HUES48 (cell line): ENCODE measurements around the gene SLIT3.

Source experiments
- H3K27ac ChIP-seq: one replicate; pipeline ENCODE4 v1.7.0; 2013; ENCODE audit warnings: low read depth, low read length, inconsistent platforms
- H3K27me3 ChIP-seq: 2 replicates; pipeline ENCODE4 v1.6.1; 2013; ENCODE audit warnings: mild to moderate bottlenecking, low read length; ENCODE audit not compliant: control insufficient read depth, insufficient read depth
- H3K36me3 ChIP-seq: 2 replicates; pipeline ENCODE4 v1.6.1; 2013; ENCODE audit warnings: low read length; ENCODE audit not compliant: control insufficient read depth, insufficient read depth
- H3K4me1 ChIP-seq: 2 replicates; pipeline ENCODE4 v1.6.1; 2013; ENCODE audit warnings: mild to moderate bottlenecking, low read length; ENCODE audit not compliant: control insufficient read depth, insufficient read depth
- H3K4me3 ChIP-seq: 2 replicates; pipeline ENCODE4 v1.5.1; 2013; ENCODE audit warnings: mild to moderate bottlenecking, low read depth, low read length
- H3K9ac ChIP-seq: 2 replicates; pipeline ENCODE4 v1.6.1; 2013; ENCODE audit warnings: mild to moderate bottlenecking, low read depth, low read length, moderate library complexity
- H3K9me3 ChIP-seq: 2 replicates; pipeline ENCODE4 v1.6.1; 2013; ENCODE audit warnings: low read length; ENCODE audit not compliant: control insufficient read depth, insufficient read depth

The SLIT3 gene

GRCh38 chr5:168976311-168976970, 324.5 kb downstream of the SLIT3 start:
- no peaks in the 10 kb centered on the region for H3K36me3 ChIP-seq
- H3K4me3 ChIP-seq, result no peak overlapping the region
- H3K27ac ChIP-seq, result no peak overlapping the region
- H3K4me1 ChIP-seq, result peaks cover 11% of the 10 kb centered on the region; the same call in 1 of the 2 replicates
- no peaks in the 10 kb centered on the region for H3K27me3 ChIP-seq
- H3K9me3 ChIP-seq, result no peaks in the 10 kb centered on the region
- no peak overlapping the region for H3K9ac ChIP-seq

GRCh38 chr5:168975331-168975730, 325.6 kb downstream of the SLIT3 start:
- Histone ChIP-seq H3K27me3 (no peaks in the 10 kb centered on the region), H3K27ac (no peak overlapping the region), H3K9me3 (no peaks in the 10 kb centered on the region), H3K36me3 (no peaks in the 10 kb centered on the region), H3K9ac (no peak overlapping the region), H3K4me1 (peaks cover 11% of the 10 kb centered on the region; the same call in 1 of the 2 replicates), H3K4me3 (no peak overlapping the region)

DNA sequence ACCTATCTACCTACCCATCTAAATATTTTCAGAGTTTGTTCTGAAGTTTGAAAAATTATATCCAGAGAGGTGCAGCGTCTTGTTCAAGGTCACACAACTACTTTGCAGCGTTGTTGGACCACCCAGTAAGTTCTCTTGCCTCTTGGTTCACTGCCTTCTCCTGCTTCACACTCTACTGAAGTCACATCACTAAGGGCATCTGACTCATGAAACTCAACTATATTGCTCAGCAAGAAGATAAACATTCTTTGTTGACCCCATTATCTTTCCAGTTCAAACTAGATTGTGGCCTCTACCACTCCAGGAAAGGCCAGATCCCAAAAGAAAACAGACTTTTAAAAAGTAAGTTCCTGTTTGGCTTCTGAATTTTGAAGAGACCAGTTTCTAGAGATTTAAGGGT, 326.9 kb downstream of the SLIT3 start:
- Histone ChIP-seq H3K9me3 (no peaks in the 10 kb centered on the region), H3K4me1 (peaks cover 11% of the 10 kb centered on the region), H3K36me3 (no peaks in the 10 kb centered on the region), H3K27ac (no peak overlapping the region), H3K27me3 (no peaks in the 10 kb centered on the region), H3K4me3 (no peak overlapping the region), H3K9ac (no peak overlapping the region)

- H3K27ac ChIP-seq, result no peak overlapping the region
These were observed 328.2 kb downstream of the SLIT3 start for GRCh38 chr5:168972731-168973130.

GRCh38 chr5:168971100-168971499, 329.8 kb downstream of the SLIT3 start:
- Histone ChIP-seq H3K9ac (no peak overlapping the region), H3K27me3 (no peaks in the 10 kb centered on the region)

More at GRCh38 chr5:168972731-168973130, 328.2 kb downstream of the SLIT3 start:
- no peak overlapping the region for H3K4me3 ChIP-seq
- H3K36me3 ChIP-seq, result no peaks in the 10 kb centered on the region
- peaks cover 11% of the 10 kb centered on the region for H3K4me1 ChIP-seq
- H3K27me3 ChIP-seq, result no peaks in the 10 kb centered on the region
- H3K9me3 ChIP-seq, result no peaks in the 10 kb centered on the region
- no peak overlapping the region for H3K9ac ChIP-seq

GRCh38 chr5:168969326-168969886, 331.5 kb downstream of the SLIT3 start:
- Histone ChIP-seq H3K4me1 (no peaks in the 10 kb centered on the region; the same call in 1 of the 2 replicates), H3K9ac (no peak overlapping the region), H3K9me3 (no peaks in the 10 kb centered on the region), H3K27me3 (no peaks in the 10 kb centered on the region), H3K27ac (no peak overlapping the region), H3K4me3 (no peak overlapping the region), H3K36me3 (no peaks in the 10 kb centered on the region)

More at GRCh38 chr5:168971100-168971499, 329.8 kb downstream of the SLIT3 start:
- Histone ChIP-seq H3K4me1 (peaks cover 3% of the 10 kb centered on the region), H3K4me3 (no peak overlapping the region), H3K36me3 (no peaks in the 10 kb centered on the region), H3K27ac (no peak overlapping the region), H3K9me3 (no peaks in the 10 kb centered on the region)

GRCh38 chr5:168967882-168968620, 332.9 kb downstream of the SLIT3 start:
- Histone ChIP-seq H3K27ac (no peak overlapping the region), H3K36me3 (no peaks in the 10 kb centered on the region), H3K9ac (no peak overlapping the region), H3K27me3 (no peaks in the 10 kb centered on the region), H3K9me3 (no peaks in the 10 kb centered on the region), H3K4me1 (no peaks in the 10 kb centered on the region; the same call in 1 of the 2 replicates), H3K4me3 (no peak overlapping the region)

DNA sequence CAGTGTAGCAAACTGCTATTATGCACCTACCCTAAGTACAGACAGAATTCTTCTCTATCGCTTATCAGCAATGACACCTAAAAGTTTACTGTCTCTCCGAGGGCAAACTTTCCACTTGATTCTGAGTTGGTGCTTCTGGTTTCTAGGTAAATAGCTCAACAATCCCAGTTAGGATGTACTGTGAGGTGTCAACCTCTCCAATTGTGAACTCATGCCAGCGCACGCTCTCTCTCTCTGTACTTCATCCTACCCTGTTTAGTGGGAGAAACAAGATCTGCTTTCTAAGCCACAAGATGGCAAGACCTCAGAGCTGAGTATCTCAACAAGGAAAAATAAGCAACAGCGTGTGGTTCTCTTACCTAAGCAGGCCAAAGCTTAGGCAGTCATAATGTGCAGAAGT, 335.3 kb downstream of the SLIT3 start:
- Histone ChIP-seq H3K27ac (no peak overlapping the region), H3K27me3 (no peaks in the 10 kb centered on the region), H3K4me1 (no peaks in the 10 kb centered on the region; the same call in 1 of the 2 replicates), H3K36me3 (no peaks in the 10 kb centered on the region), H3K9ac (no peak overlapping the region), H3K9me3 (no peaks in the 10 kb centered on the region), H3K4me3 (no peak overlapping the region)

- no peaks in the 10 kb centered on the region; the same call in 1 of the 2 replicates for H3K4me1 ChIP-seq
These were observed 336.8 kb downstream of the SLIT3 start for GRCh38 chr5:168964182-168964581.

DNA sequence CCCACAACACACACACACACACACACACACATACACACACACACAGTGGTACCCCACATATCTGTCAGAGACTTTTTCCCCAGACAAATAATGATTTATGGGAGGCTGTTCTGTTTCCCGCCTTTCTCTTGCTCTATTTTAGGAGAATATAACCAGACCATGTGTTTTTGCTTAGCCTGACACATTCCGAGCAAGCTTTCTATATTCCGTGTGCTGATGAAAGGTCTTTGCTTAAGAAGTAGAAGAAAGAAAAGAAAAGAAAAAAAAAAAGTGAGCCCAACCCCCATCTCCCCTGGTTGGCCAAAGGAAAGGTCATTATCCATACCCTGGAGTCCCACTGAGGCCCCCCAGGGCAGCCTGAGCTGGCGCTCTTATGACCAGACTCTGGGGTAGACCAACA, 338.6 kb downstream of the SLIT3 start:
- Histone ChIP-seq H3K4me1 (no peaks in the 10 kb centered on the region), H3K4me3 (no peak overlapping the region), H3K27ac (no peak overlapping the region), H3K36me3 (no peaks in the 10 kb centered on the region), H3K27me3 (no peaks in the 10 kb centered on the region), H3K9ac (no peak overlapping the region), H3K9me3 (no peaks in the 10 kb centered on the region)

More at GRCh38 chr5:168964182-168964581, 336.8 kb downstream of the SLIT3 start:
- no peaks in the 10 kb centered on the region for H3K27me3 ChIP-seq
- H3K4me3 ChIP-seq, result no peak overlapping the region
- H3K27ac ChIP-seq, result no peak overlapping the region
- H3K9me3 ChIP-seq, result no peaks in the 10 kb centered on the region
- H3K36me3 ChIP-seq, result no peaks in the 10 kb centered on the region
- no peak overlapping the region for H3K9ac ChIP-seq

DNA sequence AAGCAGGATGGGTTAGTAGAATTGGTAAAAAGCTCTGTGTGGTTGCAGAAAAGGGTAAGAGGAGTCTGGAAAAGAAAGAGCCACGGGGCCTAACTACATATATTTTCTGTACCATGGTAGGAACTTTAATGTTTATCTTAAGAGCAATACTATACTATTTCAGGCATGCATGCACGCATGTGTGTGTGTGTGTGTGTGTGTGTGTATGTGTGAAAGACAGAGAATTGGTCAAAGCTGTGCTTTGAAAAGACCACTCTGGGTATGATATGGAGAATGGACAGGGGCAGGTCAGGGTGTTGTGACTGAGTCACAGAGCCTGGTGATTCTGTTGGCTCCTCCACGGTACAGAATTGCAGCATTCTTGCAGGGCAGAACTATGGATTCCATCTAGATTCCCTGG, 339.3 kb downstream of the SLIT3 start:
- no peak overlapping the region for H3K9ac ChIP-seq
- H3K4me3 ChIP-seq, result no peak overlapping the region
- H3K9me3 ChIP-seq, result no peaks in the 10 kb centered on the region
- H3K27ac ChIP-seq, result no peak overlapping the region
- no peaks in the 10 kb centered on the region for H3K36me3 ChIP-seq
- H3K4me1 ChIP-seq, result no peaks in the 10 kb centered on the region
- H3K27me3 ChIP-seq, result no peaks in the 10 kb centered on the region
